GM18498 (cell line): ENCODE measurements around the gene CERS1.

Source experiments
- ATAC-seq: cut with Tn5 transposase; IDR thresholded peaks from one replicate; pipeline ENCODE4 v1.9.1; 2021; ENCODE audit warnings: mild to moderate bottlenecking, moderate library complexity; ENCODE audit not compliant: unreplicated experiment

Gene CERS1

GRCh38 chr19:18876865-18877264, 19.1 kb downstream of the CERS1 start:
- no peak for ATAC-seq

DNA sequence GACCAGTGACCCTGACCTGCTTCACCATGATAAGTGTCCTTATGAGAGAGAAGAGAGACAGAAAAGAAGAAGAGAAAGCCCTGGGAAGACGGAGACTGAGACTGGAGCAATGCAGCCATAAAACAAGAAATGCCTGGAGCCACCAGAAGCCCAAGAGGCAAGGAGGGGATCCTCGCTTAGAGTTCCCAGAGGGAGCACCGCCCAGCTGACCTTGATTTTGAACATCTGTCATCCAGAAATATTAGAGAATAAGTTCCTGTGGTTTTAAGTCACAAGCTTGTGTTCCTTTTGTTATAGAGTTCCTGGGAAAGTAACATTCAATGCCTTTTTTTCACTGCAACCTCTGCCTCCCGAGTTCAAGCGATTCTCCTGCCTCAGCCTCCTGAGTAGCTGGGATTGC, 20.2 kb downstream of the CERS1 start:
- ATAC-seq = no peak

GRCh38 chr19:18871543-18871942, 24.4 kb downstream of the CERS1 start:
- ATAC-seq = no peak

- no peak for ATAC-seq
Observed at GRCh38 chr19:18870531-18871172, 25.3 kb downstream of the CERS1 start.

DNA sequence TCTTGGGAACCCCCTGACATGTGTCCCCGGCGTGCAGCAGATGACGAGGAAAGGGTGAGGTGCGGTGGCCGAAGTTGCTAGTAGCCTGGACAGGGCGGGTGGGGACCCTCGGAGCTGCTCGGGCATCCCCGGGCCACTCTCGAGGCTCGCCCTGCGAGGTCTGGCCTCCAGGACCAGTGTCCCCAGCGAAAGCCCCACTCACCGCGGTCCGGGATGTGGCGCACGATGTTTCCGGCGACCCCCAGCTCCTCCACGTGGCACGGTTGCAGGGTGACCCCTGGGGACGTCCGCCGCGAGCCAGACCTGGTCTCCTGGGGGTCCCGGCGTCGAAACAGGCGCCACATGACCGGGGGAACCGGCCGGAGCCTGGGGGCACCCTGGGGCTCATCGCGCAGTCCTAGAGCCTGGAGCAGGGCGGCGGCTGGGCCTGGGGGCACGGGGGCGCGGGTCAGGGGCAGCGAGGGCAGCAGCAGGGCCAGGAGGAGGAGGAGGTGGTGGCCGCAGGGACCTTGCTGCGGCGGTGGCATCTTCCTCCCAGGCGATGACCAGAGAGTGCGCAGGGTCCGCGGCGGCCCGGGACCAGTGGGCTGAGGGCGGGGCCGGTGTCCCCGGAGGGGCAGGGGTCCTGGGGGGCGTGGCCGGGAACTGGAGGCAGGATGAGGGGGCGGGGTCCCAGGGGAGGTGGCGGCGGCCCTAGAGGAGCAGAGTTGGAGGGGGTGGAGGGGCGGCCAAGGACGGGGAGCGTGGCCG, 26.0 kb downstream of the CERS1 start:
- no peak for ATAC-seq

DNA sequence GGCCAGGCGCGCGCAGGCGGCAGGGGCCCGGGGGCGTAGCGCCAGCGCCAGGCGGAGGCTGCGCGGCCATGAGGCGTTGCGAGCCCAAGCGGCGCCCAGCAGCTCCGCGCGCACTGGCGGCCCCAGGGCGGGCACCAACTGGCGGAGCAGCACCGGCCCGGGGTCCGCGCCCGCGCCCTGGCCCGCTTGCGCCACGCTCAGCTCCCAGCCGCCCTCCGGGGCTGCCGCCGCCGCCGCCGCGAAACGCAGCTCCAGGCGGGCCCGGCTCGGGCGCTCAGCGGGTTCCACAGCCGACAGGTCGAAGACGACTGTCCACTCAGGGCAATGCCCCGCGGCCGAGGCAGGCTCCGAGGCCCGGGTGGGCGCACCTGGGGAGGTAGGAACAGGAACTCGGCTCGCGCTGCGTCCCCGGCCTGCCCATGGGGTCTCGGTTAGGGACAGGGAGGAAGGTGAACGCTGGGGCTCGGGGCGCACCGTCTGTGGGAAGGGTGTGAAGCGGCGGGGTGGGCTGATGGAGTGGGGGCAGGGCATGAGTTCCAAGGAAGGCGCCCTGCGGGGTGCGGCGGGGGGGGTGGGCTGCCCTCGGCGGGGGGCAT, 26.8 kb downstream of the CERS1 start:
- ATAC-seq = no peak

- no peak for ATAC-seq
Observed at GRCh38 chr19:18868380-18869022, 27.5 kb downstream of the CERS1 start.

DNA sequence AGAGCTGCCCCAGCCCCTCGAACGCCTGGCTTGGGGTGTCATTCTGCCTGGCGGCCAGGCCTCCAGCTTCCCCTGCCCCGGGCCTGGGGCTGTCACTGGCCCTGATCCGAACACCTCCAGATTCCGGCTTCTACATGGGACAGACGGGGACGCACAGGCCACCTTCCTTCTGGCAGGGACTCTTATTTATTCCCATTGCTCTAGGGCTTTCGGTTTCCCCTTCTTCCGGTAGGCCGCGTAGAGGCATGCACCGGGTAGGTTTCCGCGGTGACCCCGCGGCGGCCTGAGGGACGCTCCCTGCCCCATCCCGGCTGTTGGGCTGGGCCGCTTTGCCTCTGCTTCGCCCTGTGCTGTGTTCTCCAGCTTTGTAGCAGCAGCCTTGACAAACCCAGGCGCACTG, 28.2 kb downstream of the CERS1 start:
- no peak for ATAC-seq

DNA sequence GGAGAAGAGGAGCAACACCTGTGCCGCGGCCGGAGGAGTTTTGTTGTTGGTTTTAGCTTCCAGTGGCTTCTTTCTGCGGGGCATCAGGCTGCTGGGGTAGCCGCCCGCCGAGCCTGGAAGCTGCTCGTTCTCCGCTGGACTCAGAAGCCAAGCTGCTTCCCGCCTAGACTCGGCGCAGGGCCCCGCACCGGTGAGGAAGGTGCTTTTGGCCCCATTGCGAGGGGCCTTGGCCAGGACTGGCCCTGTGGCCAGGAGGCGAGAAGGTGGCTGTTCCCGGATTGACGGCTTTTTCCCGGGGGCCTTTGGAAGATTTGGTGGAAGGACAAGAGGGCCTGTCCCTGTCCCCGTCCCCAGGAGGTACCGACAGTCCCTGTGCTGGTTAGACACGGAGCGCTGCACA, 28.8 kb downstream of the CERS1 start:
- no peak for ATAC-seq

GRCh38 chr19:18866800-18867123, 29.2 kb downstream of the CERS1 start:
- no peak for ATAC-seq

GRCh38 chr19:18865973-18866799, 29.8 kb downstream of the CERS1 start:
- no peak for ATAC-seq

DNA sequence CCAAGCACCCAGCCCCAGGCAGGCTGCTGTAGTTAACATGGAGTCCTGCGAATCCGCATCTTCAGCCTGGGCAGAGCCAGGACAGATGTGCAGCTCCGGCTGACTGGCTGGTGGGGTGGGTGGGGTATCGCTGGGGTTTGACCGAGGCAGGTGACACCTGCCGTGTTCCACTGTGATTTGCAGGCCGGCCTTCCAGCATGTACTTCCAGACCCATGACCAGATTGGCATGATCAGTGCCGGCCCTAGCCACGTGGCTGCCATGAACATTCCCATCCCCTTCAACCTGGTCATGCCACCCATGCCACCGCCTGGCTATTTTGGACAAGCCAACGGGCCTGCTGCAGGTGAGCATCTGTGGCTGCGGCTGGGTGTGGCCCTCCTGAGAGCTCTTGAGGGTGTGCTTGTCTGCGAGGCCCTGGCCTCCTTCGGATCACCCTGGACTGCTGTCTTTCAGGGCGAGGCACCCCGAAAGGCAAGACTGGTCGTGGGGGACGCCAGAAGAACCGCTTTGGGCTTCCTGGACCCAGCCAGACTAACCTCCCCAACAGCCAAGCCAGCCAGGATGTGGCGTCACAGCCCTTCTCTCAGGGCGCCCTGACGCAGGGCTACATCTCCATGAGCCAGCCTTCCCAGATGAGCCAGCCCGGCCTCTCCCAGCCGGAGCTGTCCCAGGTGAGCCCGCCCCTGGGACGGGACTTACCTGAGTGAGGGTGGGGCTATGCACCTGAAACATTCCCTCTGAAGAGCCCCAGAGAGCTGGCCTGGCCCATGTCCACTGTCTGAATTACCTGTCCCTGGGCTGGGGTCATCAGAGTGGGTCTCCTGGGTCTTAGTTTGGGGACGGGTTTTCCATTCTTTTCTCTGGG, 30.6 kb downstream of the CERS1 start:
- ATAC-seq = no peak

DNA sequence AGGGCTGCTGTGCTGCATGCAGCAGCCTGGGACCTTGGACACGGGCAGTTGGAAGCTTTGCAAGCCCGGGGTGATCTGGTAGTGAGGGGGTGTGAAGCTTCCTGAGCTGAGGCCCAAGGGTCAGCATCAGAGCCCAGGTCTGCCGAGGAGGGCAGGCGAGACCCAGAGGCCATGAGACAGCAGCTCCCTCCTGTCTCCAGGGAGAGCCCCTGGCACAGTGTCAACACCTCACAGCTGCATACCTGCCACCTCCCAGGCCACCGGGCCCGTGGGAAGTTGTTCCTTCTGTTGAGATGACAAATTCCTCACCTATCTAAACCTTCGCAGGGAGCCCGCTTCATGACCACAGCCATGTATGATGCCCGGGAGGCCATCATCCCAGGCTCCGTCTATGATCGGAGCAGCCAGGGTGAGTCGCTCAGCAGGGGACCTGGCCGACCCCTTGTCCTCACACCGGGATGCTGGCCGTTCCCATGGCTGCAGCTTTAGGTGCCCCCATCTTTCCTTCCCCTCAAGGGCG, 32.1 kb downstream of the CERS1 start:
- ATAC-seq = no peak

GRCh38 chr19:18862976-18863842, 32.7 kb downstream of the CERS1 start:
- no peak for ATAC-seq

- ATAC-seq = no peak
Observed at GRCh38 chr19:18861917-18862316, 34.0 kb downstream of the CERS1 start.

- no peak for ATAC-seq
Observed at GRCh38 chr19:18861235-18861634, 34.7 kb downstream of the CERS1 start.

GRCh38 chr19:18860725-18861124, 35.2 kb downstream of the CERS1 start:
- no peak for ATAC-seq

DNA sequence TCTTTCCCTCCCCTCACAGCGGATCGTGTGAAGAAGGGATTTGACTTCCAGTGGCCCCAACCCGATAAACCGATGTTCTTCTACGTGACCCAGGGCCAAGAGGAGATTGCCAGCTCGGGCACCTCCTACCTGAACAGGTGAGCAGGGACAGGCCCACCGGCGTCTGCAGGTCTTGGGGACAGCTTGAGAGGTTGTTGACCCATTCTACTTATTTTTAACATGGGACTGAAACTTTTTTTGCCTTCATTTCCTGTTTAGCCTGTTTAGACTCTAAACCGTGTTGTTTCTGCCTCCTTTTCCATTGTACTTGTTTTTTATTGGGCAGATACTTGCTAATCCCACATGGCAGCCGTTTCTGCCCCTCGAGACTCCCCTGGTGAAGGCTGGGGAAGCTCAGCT, 35.7 kb downstream of the CERS1 start:
- ATAC-seq = no peak
